RCC 7860 (cell line): ENCODE data around the gene ARHGAP27.
A peak's percentile ranks its signal among the peaks of the same experiment; 100 is the strongest.

ENCODE experiments used
- DNase-seq: peaks from one replicate; pipeline ENCODE4 v3.0.0-alpha.2; 2015; ENCODE audit warnings: low spot score
- FAIRE-seq: peaks from 2 replicates; lab custom pipeline; 2012; peaks lifted over from hg19 to GRCh38; lab: Jason Lieb, UNC

Gene ARHGAP27

GRCh38 chr17:45386178-45386577 is 46.5 kb downstream of the ARHGAP27 start:
- no peak for DNase-seq
- no peak for FAIRE-seq

GRCh38 chr17:45385331-45385997 is 47.2 kb downstream of the ARHGAP27 start:
- peak; percentile 71 for DNase-seq

GRCh38 chr17:45384789-45385262 is 47.8 kb downstream of the ARHGAP27 start:
- DNase-seq: peak; percentile 6
- FAIRE-seq: no peak

More at GRCh38 chr17:45385331-45385997, 47.2 kb downstream of the ARHGAP27 start:
- no peak for FAIRE-seq

- peak; percentile 91 for FAIRE-seq
Measured at GRCh38 chr17:45384047-45384788, 48.5 kb downstream of the ARHGAP27 start.

GRCh38 chr17:45383003-45383402 is 49.7 kb downstream of the ARHGAP27 start:
- FAIRE-seq (no peak), DNase-seq (no peak)

More at GRCh38 chr17:45384047-45384788, 48.5 kb downstream of the ARHGAP27 start:
- peak; percentile 86 for DNase-seq

GRCh38 chr17:45382226-45382625 is 50.4 kb downstream of the ARHGAP27 start:
- no peak for FAIRE-seq

GRCh38 chr17:45380991-45381390 is 51.7 kb downstream of the ARHGAP27 start:
- FAIRE-seq: no peak

More at GRCh38 chr17:45382226-45382625, 50.4 kb downstream of the ARHGAP27 start:
- DNase-seq: no peak

GRCh38 chr17:45380046-45380765 is 52.5 kb downstream of the ARHGAP27 start:
- DNase-seq (no peak), FAIRE-seq (no peak)

More at GRCh38 chr17:45380991-45381390, 51.7 kb downstream of the ARHGAP27 start:
- DNase-seq: no peak

GRCh38 chr17:45377401-45377800 is 55.3 kb downstream of the ARHGAP27 start:
- FAIRE-seq (no peak), DNase-seq (no peak)

- DNase-seq: no peak
- no peak for FAIRE-seq
Measured at GRCh38 chr17:45376171-45377005, 56.3 kb downstream of the ARHGAP27 start.

GRCh38 chr17:45374501-45374900 is 58.2 kb downstream of the ARHGAP27 start:
- FAIRE-seq (no peak), DNase-seq (no peak)

GRCh38 chr17:45372325-45372869 is 60.3 kb downstream of the ARHGAP27 start:
- DNase-seq (peak; percentile 65), FAIRE-seq (no peak)

GRCh38 chr17:45371414-45372324 is 61.0 kb downstream of the ARHGAP27 start:
- FAIRE-seq (peak; percentile 76), DNase-seq (peak; percentile 95)

- no peak for FAIRE-seq
- no peak for DNase-seq
Measured at GRCh38 chr17:45370949-45371413, 61.7 kb downstream of the ARHGAP27 start.

GRCh38 chr17:45369421-45369820 is 63.2 kb downstream of the ARHGAP27 start:
- FAIRE-seq: no peak

GRCh38 chr17:45368651-45369050 is 64.0 kb downstream of the ARHGAP27 start:
- FAIRE-seq: no peak

More at GRCh38 chr17:45369421-45369820, 63.2 kb downstream of the ARHGAP27 start:
- DNase-seq: no peak

GRCh38 chr17:45367216-45367615 is 65.5 kb downstream of the ARHGAP27 start:
- no peak for FAIRE-seq
- no peak for DNase-seq

More at GRCh38 chr17:45368651-45369050, 64.0 kb downstream of the ARHGAP27 start:
- no peak for DNase-seq

GRCh38 chr17:45366691-45367090 is 66.0 kb downstream of the ARHGAP27 start:
- FAIRE-seq (no peak), DNase-seq (no peak)

- no peak for FAIRE-seq
- no peak for DNase-seq
Measured at GRCh38 chr17:45366049-45366448, 66.6 kb downstream of the ARHGAP27 start.
